Activated naive CD4-positive, alpha-beta T cell treated with anti-CD3 and anti-CD28 coated beads, Interleukin-2, amount 10 ng/mL, durations not matched to agents 5 hours and 36 hours (primary cell): Measurements from ENCODE around the gene RNLS. TPM values are rescaled to one million over a fixed set of nuclear protein-coding genes. Genes with fewer than 3 reads are reported as not detected.

Experiments used
- total RNA-seq, 2 experiments: library from RNA; stranded (reverse); gene quantifications; one replicate each; pipeline ENCODE4 v1.2.3, GENCODE V29; 2021

The RNLS gene
- total RNA-seq: 1 to 10 TPM; 1.5 to 1.9 TPM

DNA sequence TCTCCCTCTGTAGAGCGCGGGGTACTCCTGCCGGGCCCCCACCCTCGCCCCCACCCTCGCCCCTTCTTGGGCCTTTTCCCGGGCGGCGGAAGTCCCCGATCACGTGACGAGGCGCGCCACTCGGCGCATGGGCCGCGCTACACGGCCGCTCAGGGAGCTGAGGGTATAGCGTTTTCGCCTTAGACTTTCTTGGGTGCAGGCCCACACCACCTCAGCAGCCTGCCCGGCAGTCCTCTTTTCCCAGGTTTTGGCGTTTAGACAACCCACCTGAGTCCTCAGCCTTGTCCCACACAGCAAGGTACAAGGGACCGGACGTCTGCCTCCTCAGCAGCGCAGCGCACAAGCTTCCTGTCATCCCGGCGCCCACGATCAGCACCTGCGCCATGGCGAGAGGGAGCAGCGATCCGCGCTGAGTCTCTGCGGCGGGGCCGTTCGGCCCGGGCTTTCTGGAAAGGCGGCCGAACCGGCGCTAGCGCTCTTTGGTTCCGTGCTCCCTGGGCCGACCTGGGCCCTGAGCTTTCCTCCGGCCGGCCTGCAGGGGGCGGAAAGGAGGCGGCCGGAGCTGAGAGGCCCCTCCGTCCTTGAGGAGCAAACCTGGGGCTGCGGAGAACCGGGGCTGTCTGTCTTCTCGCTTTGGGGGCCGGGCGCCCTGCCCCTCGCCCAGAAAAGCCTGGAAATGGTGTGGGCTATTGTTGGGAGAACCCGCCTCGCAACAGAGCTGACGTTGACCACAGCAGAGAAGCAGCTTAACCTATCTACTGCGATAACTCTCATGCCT lies at the start of gene RNLS:
Gene RNLS, minus strand, starts transcription at position 513 of the 778 bp plus-strand sequence.

DNA sequence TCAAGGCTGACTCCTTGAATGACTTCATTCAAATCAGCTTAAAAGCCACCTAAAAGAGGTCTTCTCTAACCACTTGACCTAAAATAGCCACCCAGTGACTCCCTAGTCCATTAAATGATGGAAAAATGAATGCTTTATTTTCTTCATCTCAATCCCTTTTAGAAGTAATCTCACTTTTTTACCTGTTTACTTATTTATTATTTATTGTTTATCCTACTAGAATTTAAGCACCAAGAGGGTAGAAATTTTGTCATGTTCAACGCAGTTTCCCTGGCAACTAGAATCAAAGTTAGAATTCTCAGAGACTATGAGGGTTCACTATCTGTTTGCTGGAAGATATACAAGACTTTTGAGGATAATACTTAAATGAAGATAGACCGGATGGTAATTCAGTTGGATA lies 3.3 kb upstream of the RNLS start, which contains the start of gene LIPJ:
Gene LIPJ, plus strand, starts transcription at position 301 of the 400 bp plus-strand sequence. CDS start 3,926 bp downstream, outside the sequence.

Other genes starting within 250 kb of the RNLS start
- not detected for gene LIPJ, start 3.4 kb upstream of the RNLS start, total RNA-seq
- not detected for gene LIPF, start 81.1 kb upstream of the RNLS start, total RNA-seq
- not detected for gene LIPK, start 122.9 kb upstream of the RNLS start, total RNA-seq
- not detected for gene LIPN, start 176.7 kb upstream of the RNLS start, total RNA-seq
- gene LIPM, start 219.4 kb upstream of the RNLS start, total RNA-seq: not detected